ENCODE data around the gene CAB39. TPM values are rescaled to one million over a fixed set of nuclear protein-coding genes. Genes with fewer than 3 reads are reported as not detected.

Gene CAB39
- total and polyA plus RNA-seq, 2 of the 8 experiments (the other 6 are each of a cell fraction or from before 2014, with no cell fraction given): 16.4 to 50.5 TPM

- 54% methylated on average over 48 of the region's 61 CpGs; no CpG with 5 or more reads in 1 of the 2 experiments for WGBS, 2 experiments (ENCODE audit: extremely low coverage in 1 of 2, insufficient coverage in 1 of 2, insufficient read length in 1 of 2, insufficient replicate concordance in 2 of 2, low coverage in 1 of 2, low lambda C conversion rate in 2 of 2, missing lambda C conversion rate in 1 of 2)
- POLR2A ChIA-PET (ENCODE audit: partially characterized antibody): interaction anchor here (0.8 kb wide), 1 partner anchor 158 kb away, joined by 3 read pairs; no protein-coding TSS in a partner anchor
- Histone ChIP-seq H3K79me2 (ENCODE audit: control insufficient read depth in 1 of 2, insufficient read depth in 2 of 2, low read length in 2 of 2) (no peaks in the 10 kb centered on the region), H2BK12ac (ENCODE audit: low read depth, low read length) (no peak overlapping the region), H4K8ac (ENCODE audit: extremely low read depth, insufficient read depth, low read length) (peak overlapping the region; percentile 93), H4K20me1 (replicated peaks in 1 of 2; ENCODE audit: control insufficient read depth in 1 of 2, insufficient read depth in 2 of 2, low read length in 2 of 2) (no peaks in the 10 kb centered on the region), H3K4me3 (ENCODE audit: extremely low read depth in 1 of 4, insufficient read depth in 2 of 4, low read depth in 3 of 4, low read length in 4 of 4) (peak overlapping the region; percentile 26 to 49 (median 30); a peak in 7 of 8 replicates), H3K18ac (ENCODE audit: extremely low read depth, low read length) (peak overlapping the region; percentile 44; the same call in 1 of the 2 replicates), H3K36me3 (ENCODE audit: control insufficient read depth in 2 of 4, insufficient read depth in 4 of 4, low read length in 3 of 4) (no peaks in the 10 kb centered on the region), H2BK20ac (ENCODE audit: low read length) (no peak overlapping the region), H2AK5ac (ENCODE audit: low read depth, low read length) (no peak overlapping the region), H2AFZ (ENCODE audit: low read length) (no peak overlapping the region), H2BK5ac (ENCODE audit: low read depth, low read length) (no peak overlapping the region; the same call in 1 of the 2 replicates), H3K23me2 (ENCODE audit: low read depth, low read length) (no peaks in the 10 kb centered on the region), H2BK15ac (ENCODE audit: low read length) (no peak overlapping the region), H3K79me1 (ENCODE audit: low read depth, low read length) (no peaks in the 10 kb centered on the region), H2BK120ac (replicated peaks; ENCODE audit: low read depth, low read length) (no peak overlapping the region), H4K91ac (replicated peaks; ENCODE audit: insufficient read length, low read length) (no peak overlapping the region), H3K27me3 (replicated peaks in 1 of 4; ENCODE audit: control insufficient read depth in 3 of 4, extremely low read depth in 1 of 4, insufficient read depth in 3 of 4, low read length in 3 of 4) (no peaks in the 10 kb centered on the region; a peak in 2 of 7 replicates), H3K9me3 (ENCODE audit: insufficient read depth in 2 of 2, low read depth in 1 of 2, low read length in 1 of 2) (no peaks in the 10 kb centered on the region), H3K56ac (replicated peaks; ENCODE audit: insufficient read length, low read depth, low read length) (no peak overlapping the region), H4K5ac (ENCODE audit: insufficient read length, low read depth, low read length) (no peak overlapping the region), H3K4me1 (replicated peaks in 1 of 4; ENCODE audit: control insufficient read depth in 3 of 4, insufficient read depth in 4 of 4, low read length in 3 of 4) (peaks cover 0 to 2% (median 0%) of the 10 kb centered on the region in 4 experiments; a peak in 1 of 7 replicates), H3K4me2 (ENCODE audit: insufficient read depth in 1 of 2, low read depth in 2 of 2, low read length in 2 of 2) (peak overlapping the region; percentile 52 to 59), H3K23ac (ENCODE audit: insufficient read length) (no peak overlapping the region), H3K14ac (ENCODE audit: insufficient read length) (no peak overlapping the region), H3K4ac (replicated peaks; ENCODE audit: insufficient read length, low read depth, low read length) (no peak overlapping the region), H3K9ac (replicated peaks in 1 of 4; ENCODE audit: extremely low read depth in 1 of 4, low read depth in 3 of 4, low read length in 3 of 4) (peak overlapping the region in 3 of 4 experiments; percentile 20 to 52 (median 38); a peak in 3 of 7 replicates), H3K27ac (ENCODE audit: low read depth, low read length) (no peak overlapping the region)
- FAIRE-seq: no peak
- TF ChIP-seq SIX5 (IDR thresholded peaks at IDR 0.05; ENCODE audit: low read depth, low read length) (no peak), TAF1 (IDR thresholded peaks at IDR 0.05; ENCODE audit: low read depth, low read length) (0 out of 2 replicates have a peak, but pooled peaks have one; percentile 12), CHD1 (IDR thresholded peaks at IDR 0.05; ENCODE audit: low read depth, low read length) (no peak), SP1 (IDR thresholded peaks at IDR 0.05; ENCODE audit: low read depth, low read length) (no peak), SUZ12 (IDR thresholded peaks at IDR 0.05; ENCODE audit: low read length) (no peak)
- DNase-seq (ENCODE audit: low read depth in 1 of 2, low spot score in 2 of 2): no peak
- CTCF ChIA-PET (ENCODE audit: partially characterized antibody): interaction anchor here (1.3 to 9.9 kb wide), 3 partner anchors 19 to 118 kb away, joined by 3 to 56 read pairs (median 4); partner anchors contain the start of gene GPR55
These were observed 115.8 kb downstream of the CAB39 start for GRCh38 chr2:230828272-230828961.

Data from H1 (cell line).